Suprapubic skin (tissue), 3 donors: ENCODE measurements around the gene IGF2R.

Experiments
- POLR2AphosphoS5 ChIP-seq, 3 donors: sonication (generic); formaldehyde crosslinking; IDR thresholded peaks; one replicate each; pipeline ENCODE4 v1.6.1; 2017; ENCODE audit warnings: antibody characterized with exemption in 3 of 3
- TF ChIP-seq, protein P1 (sequence below), 2 donors: fragments of 200-600 bp in 1 of 2; fragments of 450-650 bp in 1 of 2; sonication (generic) in 1 of 2; IDR thresholded peaks; one replicate each; pipeline ENCODE4 v1.5.1; 2016 to 2019; ENCODE audit warnings: antibody characterized with exemption in 2 of 2, mild to moderate bottlenecking in 1 of 2, moderate library complexity in 1 of 2

DNA sequence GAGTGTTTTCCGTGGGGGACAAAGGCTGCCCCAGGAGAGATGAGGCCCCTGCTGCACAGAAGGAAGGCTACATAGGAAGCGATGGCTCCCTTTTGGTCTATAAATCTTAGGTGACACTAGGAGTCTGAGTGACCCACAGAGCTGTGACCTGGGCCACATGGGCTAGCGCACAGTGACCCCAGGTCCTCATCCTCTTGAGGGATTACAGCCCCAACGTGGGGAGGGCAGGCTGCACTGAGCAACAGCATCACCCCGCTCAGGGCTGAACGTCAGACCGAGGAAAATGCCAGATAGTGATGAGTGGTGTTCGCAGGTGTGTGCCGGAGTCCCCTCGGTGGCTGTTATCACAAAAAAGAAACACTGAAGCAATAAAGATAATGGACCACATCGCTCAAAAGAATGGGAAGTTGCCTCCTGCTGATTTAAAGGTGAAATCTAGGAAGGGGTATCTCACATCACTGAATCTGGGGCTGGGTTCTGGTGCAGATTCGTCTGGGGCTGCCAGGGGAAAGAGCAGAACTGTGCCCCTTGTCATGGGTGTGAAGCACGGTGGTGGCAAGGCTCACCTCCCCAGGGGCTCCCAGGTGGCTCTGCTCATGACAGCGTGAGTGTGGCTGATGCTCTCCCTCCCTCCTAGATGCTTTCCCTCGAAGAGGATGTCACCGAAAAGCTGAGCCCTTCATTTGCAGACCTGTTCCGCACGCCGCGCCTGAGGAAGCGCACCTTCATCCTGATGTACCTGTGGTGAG is 167.2 kb downstream of the IGF2R start:
- no peak for TF ChIP-seq POLR2AphosphoS5 (IDR thresholded peaks at IDR 0.05)
- TF ChIP-seq, protein P1, sequence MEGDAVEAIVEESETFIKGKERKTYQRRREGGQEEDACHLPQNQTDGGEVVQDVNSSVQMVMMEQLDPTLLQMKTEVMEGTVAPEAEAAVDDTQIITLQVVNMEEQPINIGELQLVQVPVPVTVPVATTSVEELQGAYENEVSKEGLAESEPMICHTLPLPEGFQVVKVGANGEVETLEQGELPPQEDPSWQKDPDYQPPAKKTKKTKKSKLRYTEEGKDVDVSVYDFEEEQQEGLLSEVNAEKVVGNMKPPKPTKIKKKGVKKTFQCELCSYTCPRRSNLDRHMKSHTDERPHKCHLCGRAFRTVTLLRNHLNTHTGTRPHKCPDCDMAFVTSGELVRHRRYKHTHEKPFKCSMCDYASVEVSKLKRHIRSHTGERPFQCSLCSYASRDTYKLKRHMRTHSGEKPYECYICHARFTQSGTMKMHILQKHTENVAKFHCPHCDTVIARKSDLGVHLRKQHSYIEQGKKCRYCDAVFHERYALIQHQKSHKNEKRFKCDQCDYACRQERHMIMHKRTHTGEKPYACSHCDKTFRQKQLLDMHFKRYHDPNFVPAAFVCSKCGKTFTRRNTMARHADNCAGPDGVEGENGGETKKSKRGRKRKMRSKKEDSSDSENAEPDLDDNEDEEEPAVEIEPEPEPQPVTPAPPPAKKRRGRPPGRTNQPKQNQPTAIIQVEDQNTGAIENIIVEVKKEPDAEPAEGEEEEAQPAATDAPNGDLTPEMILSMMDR (IDR thresholded peaks at IDR 0.05) = no peak
